GM23338 (cell line): ENCODE results near the gene CACNB2. TPM values are rescaled to one million over a fixed set of nuclear protein-coding genes. Genes with fewer than 3 reads are reported as not detected.

Source experiments
- ATAC-seq: fragments of 200-7000 bp; cut with Tn5 transposase; 3 replicates; pipeline ENCODE4 v1.9.1; 2020
- DNase-seq: peaks from one replicate; pipeline ENCODE4 v3.0.0-alpha.2; 2015; ENCODE audit warnings: low spot score
- H2AFZ ChIP-seq: fragments of 200-600 bp; sonication (generic); 2 replicates; pipeline ENCODE4 v1.8.0; 2016; ENCODE audit warnings: antibody characterized with exemption, mild to moderate bottlenecking, moderate library complexity
- H3F3A ChIP-seq: fragments of 200-600 bp; sonication (generic); replicated peaks from 2 replicates; pipeline ENCODE4 v1.8.0; 2017; ENCODE audit warnings: antibody characterized with exemption, mixed run types, low read depth
- H3K27ac ChIP-seq: fragments of 200-600 bp; sonication (generic); 2 replicates; pipeline ENCODE4 v1.6.1; 2016; ENCODE audit warnings: low read depth
- H3K27me3 ChIP-seq: fragments of 200-600 bp; sonication (generic); 2 replicates; pipeline ENCODE4 v1.8.0; 2016; ENCODE audit warnings: mild to moderate bottlenecking, mixed run types, moderate library complexity; ENCODE audit not compliant: insufficient read depth
- H3K36me3 ChIP-seq: fragments of 200-600 bp; sonication (generic); 2 replicates; pipeline ENCODE4 v1.8.0; 2016; ENCODE audit warnings: mild to moderate bottlenecking; ENCODE audit not compliant: insufficient read depth
- H3K4me1 ChIP-seq: fragments of 200-600 bp; sonication (generic); 2 replicates; pipeline ENCODE4 v1.8.0; 2016; ENCODE audit warnings: mild to moderate bottlenecking, moderate library complexity; ENCODE audit not compliant: insufficient read depth
- H3K4me2 ChIP-seq: fragments of 200-600 bp; sonication (generic); 2 replicates; pipeline ENCODE4 v1.7.1; 2017; ENCODE audit warnings: mixed run types
- H3K4me3 ChIP-seq: fragments of 200-600 bp; sonication (generic); 2 replicates; pipeline ENCODE4 v1.6.1; 2016; ENCODE audit warnings: mixed run types
- H3K79me2 ChIP-seq: fragments of 200-600 bp; sonication (generic); replicated peaks from 2 replicates; pipeline ENCODE4 v1.8.0; 2017; ENCODE audit warnings: mild to moderate bottlenecking; ENCODE audit not compliant: insufficient read depth
- H3K9me2 ChIP-seq: fragments of 200-600 bp; sonication (generic); 2 replicates; pipeline ENCODE4 v1.8.0; 2017; ENCODE audit not compliant: insufficient read depth
- H4K20me1 ChIP-seq: fragments of 200-600 bp; sonication (generic); replicated peaks from 2 replicates; pipeline ENCODE4 v1.8.0; 2017; ENCODE audit warnings: mild to moderate bottlenecking; ENCODE audit not compliant: insufficient read depth
- H3K27ac Mint-ChIP-seq: 2 replicates; pipeline ENCODE4 v1.8.0; 2020; ENCODE audit warnings: inconsistent platforms, mild to moderate bottlenecking, moderate library complexity, mixed read lengths
- H3K27me3 Mint-ChIP-seq: 3 replicates; pipeline ENCODE4 v1.8.0; 2022; ENCODE audit warnings: low read depth, mild to moderate bottlenecking, moderate library complexity, mixed read lengths, inconsistent platforms; ENCODE audit not compliant: insufficient read depth, poor library complexity
- H3K36me3 Mint-ChIP-seq: 3 replicates; pipeline ENCODE4 v1.8.0; 2021; ENCODE audit warnings: low read depth, mild to moderate bottlenecking, inconsistent platforms, moderate library complexity, mixed read lengths
- H3K4me1 Mint-ChIP-seq: 3 replicates; pipeline ENCODE4 v1.8.0; 2020; ENCODE audit warnings: mild to moderate bottlenecking, inconsistent platforms, mixed read lengths
- H3K4me3 Mint-ChIP-seq: 3 replicates; pipeline ENCODE4 v1.8.0; 2021; ENCODE audit warnings: moderate library complexity, mild to moderate bottlenecking, inconsistent platforms, mixed read lengths
- H3K9me3 Mint-ChIP-seq: 3 replicates; pipeline ENCODE4 v1.8.0; 2020; ENCODE audit warnings: moderate library complexity, mild to moderate bottlenecking, inconsistent platforms, mixed read lengths
- ETS1 ChIP-seq: IDR thresholded peaks from 2 replicates; pipeline ENCODE4 v1.6.1; 2016; ENCODE audit warnings: antibody characterized with exemption
- POLR2AphosphoS5 ChIP-seq: IDR thresholded peaks from 2 replicates; pipeline ENCODE4 v1.6.1; 2016; ENCODE audit warnings: antibody characterized with exemption, low read depth
- polyA plus RNA-seq: library from polyadenylated mRNA; unstranded; fragments of >200 nt; fragmentation: Nextera tagmentation; extraction: Ambion mirVana; gene quantifications from 2 replicates; pipeline ENCODE4 v1.2.1, GENCODE V29; 2016
- total RNA-seq: library from RNA; depleted of rRNA; stranded (reverse); fragments of >200 nt; shearing (Covaris generic); gene quantifications from 2 replicates; pipeline ENCODE4 v1.2.3, GENCODE V29; 2014
- TF ChIP-seq, protein P1 (sequence below): fragments of 250-450 bp; sonication (Bioruptor Pico); IDR thresholded peaks from 2 replicates; pipeline ENCODE4 v1.5.0; 2020; ENCODE audit warnings: mild to moderate bottlenecking, moderate library complexity

The CACNB2 gene
- total and polyA plus RNA-seq, 2 experiments from 2014 or later: 5.0 to 5.9 TPM

- peaks cover 21% of the 10 kb centered on the region for H3K27me3 ChIP-seq
- H3K4me3 ChIP-seq: no peak overlapping the region
- H3F3A ChIP-seq: no peaks in the 10 kb centered on the region; the same call in 1 of the 2 replicates
- H3K4me1 Mint-ChIP-seq: peaks cover 43% of the 10 kb centered on the region
- TF ChIP-seq POLR2AphosphoS5 (no peak), ETS1 (no peak)
- TF ChIP-seq, protein P1, sequence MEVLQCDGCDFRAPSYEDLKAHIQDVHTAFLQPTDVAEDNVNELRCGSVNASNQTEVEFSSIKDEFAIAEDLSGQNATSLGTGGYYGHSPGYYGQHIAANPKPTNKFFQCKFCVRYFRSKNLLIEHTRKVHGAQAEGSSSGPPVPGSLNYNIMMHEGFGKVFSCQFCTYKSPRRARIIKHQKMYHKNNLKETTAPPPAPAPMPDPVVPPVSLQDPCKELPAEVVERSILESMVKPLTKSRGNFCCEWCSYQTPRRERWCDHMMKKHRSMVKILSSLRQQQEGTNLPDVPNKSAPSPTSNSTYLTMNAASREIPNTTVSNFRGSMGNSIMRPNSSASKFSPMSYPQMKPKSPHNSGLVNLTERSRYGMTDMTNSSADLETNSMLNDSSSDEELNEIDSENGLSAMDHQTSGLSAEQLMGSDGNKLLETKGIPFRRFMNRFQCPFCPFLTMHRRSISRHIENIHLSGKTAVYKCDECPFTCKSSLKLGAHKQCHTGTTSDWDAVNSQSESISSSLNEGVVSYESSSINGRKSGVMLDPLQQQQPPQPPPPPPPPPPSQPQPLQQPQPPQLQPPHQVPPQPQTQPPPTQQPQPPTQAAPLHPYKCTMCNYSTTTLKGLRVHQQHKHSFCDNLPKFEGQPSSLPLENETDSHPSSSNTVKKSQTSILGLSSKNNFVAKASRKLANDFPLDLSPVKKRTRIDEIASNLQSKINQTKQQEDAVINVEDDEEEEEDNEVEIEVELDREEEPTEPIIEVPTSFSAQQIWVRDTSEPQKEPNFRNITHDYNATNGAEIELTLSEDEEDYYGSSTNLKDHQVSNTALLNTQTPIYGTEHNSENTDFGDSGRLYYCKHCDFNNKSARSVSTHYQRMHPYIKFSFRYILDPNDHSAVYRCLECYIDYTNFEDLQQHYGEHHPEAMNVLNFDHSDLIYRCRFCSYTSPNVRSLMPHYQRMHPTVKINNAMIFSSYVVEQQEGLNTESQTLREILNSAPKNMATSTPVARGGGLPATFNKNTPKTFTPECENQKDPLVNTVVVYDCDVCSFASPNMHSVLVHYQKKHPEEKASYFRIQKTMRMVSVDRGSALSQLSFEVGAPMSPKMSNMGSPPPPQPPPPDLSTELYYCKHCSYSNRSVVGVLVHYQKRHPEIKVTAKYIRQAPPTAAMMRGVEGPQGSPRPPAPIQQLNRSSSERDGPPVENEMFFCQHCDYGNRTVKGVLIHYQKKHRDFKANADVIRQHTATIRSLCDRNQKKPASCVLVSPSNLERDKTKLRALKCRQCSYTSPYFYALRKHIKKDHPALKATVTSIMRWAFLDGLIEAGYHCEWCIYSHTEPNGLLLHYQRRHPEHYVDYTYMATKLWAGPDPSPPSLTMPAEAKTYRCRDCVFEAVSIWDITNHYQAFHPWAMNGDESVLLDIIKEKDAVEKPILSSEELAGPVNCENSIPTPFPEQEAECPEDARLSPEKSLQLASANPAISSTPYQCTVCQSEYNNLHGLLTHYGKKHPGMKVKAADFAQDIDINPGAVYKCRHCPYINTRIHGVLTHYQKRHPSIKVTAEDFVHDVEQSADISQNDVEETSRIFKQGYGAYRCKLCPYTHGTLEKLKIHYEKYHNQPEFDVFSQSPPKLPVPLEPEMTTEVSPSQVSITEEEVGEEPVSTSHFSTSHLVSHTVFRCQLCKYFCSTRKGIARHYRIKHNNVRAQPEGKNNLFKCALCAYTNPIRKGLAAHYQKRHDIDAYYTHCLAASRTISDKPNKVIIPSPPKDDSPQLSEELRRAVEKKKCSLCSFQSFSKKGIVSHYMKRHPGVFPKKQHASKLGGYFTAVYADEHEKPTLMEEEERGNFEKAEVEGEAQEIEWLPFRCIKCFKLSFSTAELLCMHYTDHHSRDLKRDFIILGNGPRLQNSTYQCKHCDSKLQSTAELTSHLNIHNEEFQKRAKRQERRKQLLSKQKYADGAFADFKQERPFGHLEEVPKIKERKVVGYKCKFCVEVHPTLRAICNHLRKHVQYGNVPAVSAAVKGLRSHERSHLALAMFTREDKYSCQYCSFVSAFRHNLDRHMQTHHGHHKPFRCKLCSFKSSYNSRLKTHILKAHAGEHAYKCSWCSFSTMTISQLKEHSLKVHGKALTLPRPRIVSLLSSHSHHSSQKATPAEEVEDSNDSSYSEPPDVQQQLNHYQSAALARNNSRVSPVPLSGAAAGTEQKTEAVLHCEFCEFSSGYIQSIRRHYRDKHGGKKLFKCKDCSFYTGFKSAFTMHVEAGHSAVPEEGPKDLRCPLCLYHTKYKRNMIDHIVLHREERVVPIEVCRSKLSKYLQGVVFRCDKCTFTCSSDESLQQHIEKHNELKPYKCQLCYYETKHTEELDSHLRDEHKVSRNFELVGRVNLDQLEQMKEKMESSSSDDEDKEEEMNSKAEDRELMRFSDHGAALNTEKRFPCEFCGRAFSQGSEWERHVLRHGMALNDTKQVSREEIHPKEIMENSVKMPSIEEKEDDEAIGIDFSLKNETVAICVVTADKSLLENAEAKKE: no peak
- peaks cover 37% of the 10 kb centered on the region for H3K4me1 ChIP-seq
- H3K9me2 ChIP-seq: no peaks in the 10 kb centered on the region
- H4K20me1 ChIP-seq: no peaks in the 10 kb centered on the region
- H3K36me3 Mint-ChIP-seq: no peaks in the 10 kb centered on the region
- peaks cover 19% of the 10 kb centered on the region for H3K27me3 Mint-ChIP-seq
- H3K27ac ChIP-seq: no peak overlapping the region
- ATAC-seq: no peak
- no peak for DNase-seq
- no peaks in the 10 kb centered on the region; the same call in 2 of the 3 replicates for H3K9me3 Mint-ChIP-seq
- no peaks in the 10 kb centered on the region; the same call in 1 of the 2 replicates for H3K79me2 ChIP-seq
- H2AFZ ChIP-seq: no peak overlapping the region
- H3K4me3 Mint-ChIP-seq: no peak overlapping the region
- no peak overlapping the region for H3K27ac Mint-ChIP-seq
- H3K36me3 ChIP-seq: no peaks in the 10 kb centered on the region; the same call in 1 of the 2 replicates
- H3K4me2 ChIP-seq: peak overlapping the region; percentile 9; the same call in 1 of the 2 replicates
These were observed 3.1 kb upstream of the CACNB2 start for GRCh38 chr10:18137111-18137510.
